Liver (tissue), 9 donors: Measurements from ENCODE around the gene PROX1. TPM values are rescaled to one million over a fixed set of nuclear protein-coding genes. Genes with fewer than 3 reads are reported as not detected.

ENCODE experiments used
- DNase-seq: peaks from one replicate; pipeline ENCODE4 v3.0.0-alpha.2; 2017; ENCODE audit warnings: low spot score
- H3K27ac ChIP-seq, 2 donors: one replicate each; pipeline ENCODE4 v1.7.0; 2013; ENCODE audit warnings: inconsistent platforms in 2 of 2, low read length in 2 of 2, control low read depth in 1 of 2, low read depth in 1 of 2, mild to moderate bottlenecking in 1 of 2
- H3K27me3 ChIP-seq, 4 donors: one replicate each; pipeline versions ENCODE4 v1.6.1 to v1.7.0; 2013; ENCODE audit warnings: low read length in 3 of 4, inconsistent platforms in 1 of 4, mild to moderate bottlenecking in 1 of 4, moderate library complexity in 1 of 4; ENCODE audit not compliant: control insufficient read depth in 4 of 4, insufficient read depth in 4 of 4
- H3K36me3 ChIP-seq, 4 donors: one replicate each; pipeline versions ENCODE4 v1.6.1 to v1.7.0; 2013; ENCODE audit warnings: low read length in 3 of 4, mild to moderate bottlenecking in 3 of 4, low read depth in 1 of 4, moderate library complexity in 1 of 4; ENCODE audit not compliant: control insufficient read depth in 4 of 4, insufficient read depth in 3 of 4
- H3K4me1 ChIP-seq, 4 donors: one replicate each; pipeline versions ENCODE4 v1.6.1 to v1.7.0; 2013; ENCODE audit warnings: low read length in 3 of 4, mild to moderate bottlenecking in 3 of 4, moderate library complexity in 1 of 4; ENCODE audit not compliant: control insufficient read depth in 4 of 4, insufficient read depth in 4 of 4
- H3K4me3 ChIP-seq, 3 donors: one replicate each; pipeline versions ENCODE4 v1.6.1 to v1.7.0; 2013; ENCODE audit warnings: low read length in 3 of 3, control low read depth in 1 of 3, low read depth in 1 of 3, mild to moderate bottlenecking in 1 of 3
- H3K9ac ChIP-seq, 2 donors: one replicate each; pipeline ENCODE4 v1.7.0; 2013; ENCODE audit warnings: low read length in 2 of 2, mild to moderate bottlenecking in 2 of 2, moderate library complexity in 2 of 2, control low read depth in 1 of 2, low read depth in 1 of 2
- H3K9me3 ChIP-seq, 4 donors: one replicate each; pipeline versions ENCODE4 v1.6.1 to v1.7.0; 2013; ENCODE audit warnings: low read length in 3 of 4; ENCODE audit not compliant: control insufficient read depth in 4 of 4
- EGR1 ChIP-seq, 2 donors: IDR thresholded peaks; 2 replicates each; pipeline ENCODE4 v1.6.1; 2016 to 2018; ENCODE audit warnings: antibody characterized with exemption in 2 of 2, low read depth in 2 of 2
- FOXA1 ChIP-seq: IDR thresholded peaks from 2 replicates; pipeline ENCODE4 v1.6.1; 2016; ENCODE audit warnings: antibody characterized with exemption
- FOXA2 ChIP-seq: IDR thresholded peaks from 2 replicates; pipeline ENCODE4 v1.6.1; 2016; ENCODE audit warnings: antibody characterized with exemption
- GABPA ChIP-seq, 2 donors: IDR thresholded peaks in 1 of 2; conservative IDR thresholded peaks in 1 of 2; 2 replicates each; pipeline ENCODE4 v1.6.1; 2016; ENCODE audit warnings: antibody characterized with exemption in 2 of 2, mild to moderate bottlenecking in 1 of 2, moderate library complexity in 1 of 2
- HNF4A ChIP-seq, 2 donors: conservative IDR thresholded peaks; 2 replicates each; pipeline ENCODE4 v1.6.1; 2016; ENCODE audit warnings: antibody characterized with exemption in 2 of 2, mild to moderate bottlenecking in 2 of 2
- JUND ChIP-seq, 2 donors: IDR thresholded peaks; 2 replicates each; pipeline ENCODE4 v1.6.1; 2016; ENCODE audit warnings: antibody characterized with exemption in 2 of 2
- NR2F2 ChIP-seq: IDR thresholded peaks from 2 replicates; pipeline ENCODE4 v1.6.1; 2016; ENCODE audit warnings: antibody characterized with exemption
- RAD21 ChIP-seq, 2 donors: IDR thresholded peaks; 2 replicates each; pipeline ENCODE4 v1.6.1; 2016; ENCODE audit warnings: antibody characterized with exemption in 2 of 2, mild to moderate bottlenecking in 2 of 2
- RXRA ChIP-seq, 2 donors: IDR thresholded peaks; 2 replicates each; pipeline ENCODE4 v1.6.1; 2017 to 2018; ENCODE audit warnings: antibody characterized with exemption in 2 of 2, mild to moderate bottlenecking in 1 of 2
- TAF1 ChIP-seq: conservative IDR thresholded peaks from 2 replicates; pipeline ENCODE4 v1.6.1; 2016; ENCODE audit warnings: antibody characterized with exemption, mild to moderate bottlenecking
- YY1 ChIP-seq: IDR thresholded peaks from 2 replicates; pipeline ENCODE4 v1.6.1; 2016; ENCODE audit warnings: antibody characterized with exemption, mild to moderate bottlenecking
- WGBS: extraction: QIAGEN DNeasy Blood & Tissue Kit; methylation state at CpG from one replicate; pipeline ENCODE4 v1.1.7; 2013; 5-methylcytosine and 5-hydroxymethylcytosine counted together
- polyA plus RNA-seq, 2 donors: library from polyadenylated mRNA; stranded (reverse) in 1 of 2; unstranded in 1 of 2; fragments of 200-250 nt in 1 of 2; fragments of >200 nt in 1 of 2; fragmentation: Nextera tagmentation in 1 of 2; extraction: Ambion mirVana in 1 of 2; gene quantifications; one replicate each; pipeline versions ENCODE4 v1.2.1 to v1.2.3, GENCODE V29; 2013 to 2015
- total RNA-seq, 2 donors: library from RNA; depleted of rRNA; stranded (reverse); fragments of >200 nt; gene quantifications; one replicate each; pipeline ENCODE4 v1.2.3, GENCODE V29; 2014
- TF ChIP-seq, protein P1 (sequence below): IDR thresholded peaks from 2 replicates; pipeline ENCODE4 v1.6.1; 2016; ENCODE audit warnings: antibody characterized with exemption
- TF ChIP-seq, protein P2 (sequence below): IDR thresholded peaks from 2 replicates; pipeline ENCODE4 v1.6.1; 2016; ENCODE audit warnings: antibody characterized with exemption
- TF ChIP-seq, protein P3 (sequence below): IDR thresholded peaks from 2 replicates; pipeline ENCODE4 v1.6.1; 2016; ENCODE audit warnings: antibody characterized with exemption
- TF ChIP-seq, protein P4 (sequence below): fragments of 150-350 bp; IDR thresholded peaks from 2 replicates; pipeline ENCODE4 v1.5.1; 2017; ENCODE audit warnings: improper control_type of control experiment, low read depth, low read length; ENCODE audit not compliant: missing input control
- TF ChIP-seq, protein P5 (sequence below): IDR thresholded peaks from 2 replicates; pipeline ENCODE4 v1.6.1; 2016; ENCODE audit warnings: antibody characterized with exemption, mild to moderate bottlenecking
- donor health status: healthy.
- donor health status: healthy.
- donor health status: healthy.
- donor health status: healthy.
- donor health status: healthy.

PROX1 gene
- total and polyA plus RNA-seq, 4 donors, result 18.3 to 101 (median 31.3) TPM

DNA sequence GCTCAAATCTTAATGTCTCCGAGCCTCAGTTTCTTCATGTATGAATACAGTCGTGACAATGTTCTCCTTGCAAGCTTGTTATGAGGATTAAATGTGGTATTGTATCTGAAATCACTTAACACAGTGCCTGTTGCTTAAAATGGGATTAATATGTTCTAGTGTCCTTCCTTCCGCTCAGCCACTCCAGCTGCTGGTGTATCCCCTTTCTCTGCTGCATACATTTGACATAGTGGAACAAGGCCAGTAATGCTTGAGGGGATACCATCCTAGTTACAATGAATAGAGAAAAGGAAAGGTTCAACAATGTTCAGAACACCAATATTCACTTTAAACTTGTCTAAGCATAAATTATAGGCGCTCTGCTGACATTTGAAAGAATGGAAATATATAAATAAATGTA lies 64.0 kb downstream of the PROX1 start:
- Histone ChIP-seq H3K27ac (peak overlapping the region; percentile 60 to 70), H3K9ac (no peak overlapping the region)

DNA sequence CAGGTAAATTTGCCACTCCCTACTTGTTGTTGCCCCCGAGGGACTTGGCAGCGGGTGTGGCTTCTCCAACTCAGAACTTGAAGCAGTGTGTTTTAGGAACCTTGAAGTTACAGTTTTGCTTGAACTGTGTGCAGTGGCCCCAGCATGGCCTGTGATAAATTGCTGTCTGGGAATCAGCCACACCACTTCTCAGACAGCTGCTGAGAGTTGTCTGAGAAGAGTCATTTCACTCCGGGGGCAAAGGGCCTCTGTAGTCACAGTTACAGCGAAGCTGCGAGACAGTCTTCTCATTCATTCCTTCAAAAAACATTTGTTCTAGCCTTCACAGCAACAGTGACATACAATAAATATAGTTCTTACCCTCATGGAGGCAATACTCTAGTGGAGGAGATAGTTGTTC lies 70.3 kb downstream of the PROX1 start:
- no peak overlapping the region for H3K4me3 ChIP-seq
- 87% methylated on average over 5 of the region's 5 CpGs for WGBS
- H3K36me3 ChIP-seq, result no peaks in the 10 kb centered on the region
- DNase-seq, result no peak
- H3K27ac ChIP-seq, result no peak overlapping the region
- no peak overlapping the region for H3K9ac ChIP-seq
- TF ChIP-seq FOXA2 (no peak), RAD21 (IDR thresholded peaks at IDR 0.05) (no peak), NR2F2 (no peak)
- H3K27me3 ChIP-seq, result no peaks in the 10 kb centered on the region
- peaks cover 0 to 1% (median 0%) of the 10 kb centered on the region in 4 donors for H3K4me1 ChIP-seq
- no peaks in the 10 kb centered on the region for H3K9me3 ChIP-seq

More for the DNA sequence above, 64.0 kb downstream of the PROX1 start:
- WGBS, result 94% methylated on average over 4 of the region's 4 CpGs
- DNase-seq, result no peak
- peaks cover 4 to 29% (median 22%) of the 10 kb centered on the region in 4 donors for H3K4me1 ChIP-seq
- TF ChIP-seq RXRA (IDR thresholded peaks at IDR 0.05) (no peak), NR2F2 (no peak), RAD21 (IDR thresholded peaks at IDR 0.05) (no peak), GABPA (IDR thresholded peaks at IDR 0.05 in 1 of 2, conservative IDR thresholded peaks at IDR 0.05 in 1 of 2) (no peak), JUND (IDR thresholded peaks at IDR 0.05) (no peak), HNF4A (conservative IDR thresholded peaks at IDR 0.05) (no peak), FOXA2 (no peak), EGR1 (IDR thresholded peaks at IDR 0.05; ENCODE audit: low read depth in 2 of 2) (no peak), YY1 (no peak), FOXA1 (no peak), TAF1 (no peak)
- TF ChIP-seq, protein P1, sequence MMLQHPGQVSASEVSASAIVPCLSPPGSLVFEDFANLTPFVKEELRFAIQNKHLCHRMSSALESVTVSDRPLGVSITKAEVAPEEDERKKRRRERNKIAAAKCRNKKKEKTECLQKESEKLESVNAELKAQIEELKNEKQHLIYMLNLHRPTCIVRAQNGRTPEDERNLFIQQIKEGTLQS, result no peak
- TF ChIP-seq, protein P2, sequence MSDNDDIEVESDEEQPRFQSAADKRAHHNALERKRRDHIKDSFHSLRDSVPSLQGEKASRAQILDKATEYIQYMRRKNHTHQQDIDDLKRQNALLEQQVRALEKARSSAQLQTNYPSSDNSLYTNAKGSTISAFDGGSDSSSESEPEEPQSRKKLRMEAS, result no peak
- TF ChIP-seq, protein P3, sequence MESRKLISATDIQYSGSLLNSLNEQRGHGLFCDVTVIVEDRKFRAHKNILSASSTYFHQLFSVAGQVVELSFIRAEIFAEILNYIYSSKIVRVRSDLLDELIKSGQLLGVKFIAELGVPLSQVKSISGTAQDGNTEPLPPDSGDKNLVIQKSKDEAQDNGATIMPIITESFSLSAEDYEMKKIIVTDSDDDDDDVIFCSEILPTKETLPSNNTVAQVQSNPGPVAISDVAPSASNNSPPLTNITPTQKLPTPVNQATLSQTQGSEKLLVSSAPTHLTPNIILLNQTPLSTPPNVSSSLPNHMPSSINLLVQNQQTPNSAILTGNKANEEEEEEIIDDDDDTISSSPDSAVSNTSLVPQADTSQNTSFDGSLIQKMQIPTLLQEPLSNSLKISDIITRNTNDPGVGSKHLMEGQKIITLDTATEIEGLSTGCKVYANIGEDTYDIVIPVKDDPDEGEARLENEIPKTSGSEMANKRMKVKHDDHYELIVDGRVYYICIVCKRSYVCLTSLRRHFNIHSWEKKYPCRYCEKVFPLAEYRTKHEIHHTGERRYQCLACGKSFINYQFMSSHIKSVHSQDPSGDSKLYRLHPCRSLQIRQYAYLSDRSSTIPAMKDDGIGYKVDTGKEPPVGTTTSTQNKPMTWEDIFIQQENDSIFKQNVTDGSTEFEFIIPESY, result no peak
- TF ChIP-seq, protein P4, sequence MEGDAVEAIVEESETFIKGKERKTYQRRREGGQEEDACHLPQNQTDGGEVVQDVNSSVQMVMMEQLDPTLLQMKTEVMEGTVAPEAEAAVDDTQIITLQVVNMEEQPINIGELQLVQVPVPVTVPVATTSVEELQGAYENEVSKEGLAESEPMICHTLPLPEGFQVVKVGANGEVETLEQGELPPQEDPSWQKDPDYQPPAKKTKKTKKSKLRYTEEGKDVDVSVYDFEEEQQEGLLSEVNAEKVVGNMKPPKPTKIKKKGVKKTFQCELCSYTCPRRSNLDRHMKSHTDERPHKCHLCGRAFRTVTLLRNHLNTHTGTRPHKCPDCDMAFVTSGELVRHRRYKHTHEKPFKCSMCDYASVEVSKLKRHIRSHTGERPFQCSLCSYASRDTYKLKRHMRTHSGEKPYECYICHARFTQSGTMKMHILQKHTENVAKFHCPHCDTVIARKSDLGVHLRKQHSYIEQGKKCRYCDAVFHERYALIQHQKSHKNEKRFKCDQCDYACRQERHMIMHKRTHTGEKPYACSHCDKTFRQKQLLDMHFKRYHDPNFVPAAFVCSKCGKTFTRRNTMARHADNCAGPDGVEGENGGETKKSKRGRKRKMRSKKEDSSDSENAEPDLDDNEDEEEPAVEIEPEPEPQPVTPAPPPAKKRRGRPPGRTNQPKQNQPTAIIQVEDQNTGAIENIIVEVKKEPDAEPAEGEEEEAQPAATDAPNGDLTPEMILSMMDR, result no peak
- TF ChIP-seq, protein P5, sequence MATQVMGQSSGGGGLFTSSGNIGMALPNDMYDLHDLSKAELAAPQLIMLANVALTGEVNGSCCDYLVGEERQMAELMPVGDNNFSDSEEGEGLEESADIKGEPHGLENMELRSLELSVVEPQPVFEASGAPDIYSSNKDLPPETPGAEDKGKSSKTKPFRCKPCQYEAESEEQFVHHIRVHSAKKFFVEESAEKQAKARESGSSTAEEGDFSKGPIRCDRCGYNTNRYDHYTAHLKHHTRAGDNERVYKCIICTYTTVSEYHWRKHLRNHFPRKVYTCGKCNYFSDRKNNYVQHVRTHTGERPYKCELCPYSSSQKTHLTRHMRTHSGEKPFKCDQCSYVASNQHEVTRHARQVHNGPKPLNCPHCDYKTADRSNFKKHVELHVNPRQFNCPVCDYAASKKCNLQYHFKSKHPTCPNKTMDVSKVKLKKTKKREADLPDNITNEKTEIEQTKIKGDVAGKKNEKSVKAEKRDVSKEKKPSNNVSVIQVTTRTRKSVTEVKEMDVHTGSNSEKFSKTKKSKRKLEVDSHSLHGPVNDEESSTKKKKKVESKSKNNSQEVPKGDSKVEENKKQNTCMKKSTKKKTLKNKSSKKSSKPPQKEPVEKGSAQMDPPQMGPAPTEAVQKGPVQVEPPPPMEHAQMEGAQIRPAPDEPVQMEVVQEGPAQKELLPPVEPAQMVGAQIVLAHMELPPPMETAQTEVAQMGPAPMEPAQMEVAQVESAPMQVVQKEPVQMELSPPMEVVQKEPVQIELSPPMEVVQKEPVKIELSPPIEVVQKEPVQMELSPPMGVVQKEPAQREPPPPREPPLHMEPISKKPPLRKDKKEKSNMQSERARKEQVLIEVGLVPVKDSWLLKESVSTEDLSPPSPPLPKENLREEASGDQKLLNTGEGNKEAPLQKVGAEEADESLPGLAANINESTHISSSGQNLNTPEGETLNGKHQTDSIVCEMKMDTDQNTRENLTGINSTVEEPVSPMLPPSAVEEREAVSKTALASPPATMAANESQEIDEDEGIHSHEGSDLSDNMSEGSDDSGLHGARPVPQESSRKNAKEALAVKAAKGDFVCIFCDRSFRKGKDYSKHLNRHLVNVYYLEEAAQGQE, result no peak
- H3K9me3 ChIP-seq, result no peaks in the 10 kb centered on the region
- H3K27me3 ChIP-seq, result no peaks in the 10 kb centered on the region
- H3K4me3 ChIP-seq, result no peak overlapping the region
- no peaks in the 10 kb centered on the region for H3K36me3 ChIP-seq
